AG09319 (cell line): ENCODE measurements around the gene NEUROD2.

Experiments used
- DNase-seq: peaks from one replicate; pipeline ENCODE4 v3.0.0-alpha.2; 2010; ENCODE audit warnings: low read depth; ENCODE audit errors: extremely low read depth
- CTCF ChIP-seq: IDR thresholded peaks from 2 replicates; pipeline ENCODE4 v1.5.1; 2011; ENCODE audit warnings: low read depth, mild to moderate bottlenecking, inconsistent platforms, low read length, moderate library complexity

NEUROD2 gene

GRCh38 chr17:39602533-39603303 lies 5.0 kb downstream of the NEUROD2 start:
- no peak for TF ChIP-seq CTCF
- DNase-seq, result no peak

GRCh38 chr17:39601758-39602532 lies 5.8 kb downstream of the NEUROD2 start:
- DNase-seq, result no peak
- TF ChIP-seq CTCF, result no peak

DNA sequence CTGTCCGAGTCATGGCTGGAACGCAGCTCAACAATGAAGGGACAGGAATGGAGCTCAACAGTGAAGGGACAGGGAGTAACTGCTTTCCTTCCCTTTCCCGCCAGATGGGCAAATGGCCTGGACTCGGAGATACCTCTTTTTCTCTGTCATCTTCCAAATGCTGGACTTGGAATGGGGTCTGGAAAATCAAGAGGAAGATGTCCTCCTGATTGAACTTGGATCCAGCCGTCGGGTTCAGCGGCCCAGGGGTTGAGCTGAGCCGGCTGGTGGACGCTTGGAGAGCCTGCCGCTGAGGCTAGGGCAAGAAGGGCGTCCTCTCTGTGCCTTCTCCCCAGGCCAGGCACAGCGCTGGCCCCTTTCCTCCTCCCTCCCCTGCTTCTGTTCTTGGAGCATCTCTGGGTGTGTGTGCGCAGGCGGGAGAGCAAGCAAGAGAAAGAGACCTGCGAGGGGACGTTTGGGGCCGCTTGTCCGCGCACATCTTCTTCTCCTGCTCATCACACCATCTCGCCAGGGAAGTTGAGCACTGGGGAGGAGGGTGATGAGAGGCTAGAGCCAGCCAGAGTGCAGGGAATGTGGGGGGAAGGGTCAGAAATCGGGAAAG lies 6.6 kb downstream of the NEUROD2 start:
- no peak for TF ChIP-seq CTCF
- no peak for DNase-seq

DNA sequence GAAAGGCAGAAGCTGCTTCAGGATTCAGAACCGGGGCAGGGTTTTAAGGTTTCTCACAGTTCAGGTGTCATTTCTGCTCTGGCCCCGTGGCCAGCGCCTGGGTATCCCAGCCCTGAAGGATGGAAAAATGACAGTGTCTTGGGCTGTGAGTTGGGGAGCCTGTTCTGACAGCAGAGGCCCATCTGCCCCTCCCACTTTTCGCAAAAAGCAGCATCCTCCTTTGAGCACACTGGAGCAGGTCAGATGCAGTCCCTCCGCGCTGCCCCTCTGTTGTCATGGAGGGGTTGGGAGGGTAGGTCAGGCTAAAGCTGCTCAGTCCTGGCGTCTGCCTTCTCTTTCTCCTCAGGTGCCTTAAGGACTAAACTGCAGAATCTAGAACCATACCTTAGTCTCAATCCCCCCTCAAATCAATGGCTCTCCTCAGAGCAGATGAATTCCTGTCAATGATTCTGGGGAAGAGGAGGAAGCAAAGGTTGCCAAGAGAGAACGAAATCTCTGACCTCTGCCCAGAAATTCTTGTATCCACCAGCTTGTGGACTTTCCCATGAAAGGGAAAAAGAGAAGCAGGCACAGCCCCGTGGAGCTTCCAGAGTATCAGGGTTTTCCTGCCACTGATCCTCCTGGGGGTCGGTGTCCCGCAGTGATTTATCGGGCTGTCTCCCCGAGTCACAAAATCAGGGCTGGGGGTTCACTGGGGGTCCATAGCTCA lies 7.3 kb downstream of the NEUROD2 start:
- TF ChIP-seq CTCF, result no peak
- DNase-seq, result no peak

GRCh38 chr17:39599665-39600231 lies 8.0 kb downstream of the NEUROD2 start:
- TF ChIP-seq CTCF, result no peak
- no peak for DNase-seq

GRCh38 chr17:39599004-39599664 lies 8.6 kb downstream of the NEUROD2 start:
- TF ChIP-seq CTCF, result no peak
- DNase-seq, result no peak
